ENCODE results near the gene CCDC9. TPM values are rescaled to one million over a fixed set of nuclear protein-coding genes. Genes with fewer than 3 reads are reported as not detected.

CCDC9 gene
- total and polyA plus RNA-seq, 2 of the 13 experiments (the other 11 are each of a cell fraction or from before 2014, with no cell fraction given): 2.9 to 6.3 TPM

- TF ChIP-seq ZNF318 (CRISPR knock-in tag; IDR thresholded peaks at IDR 0.05) (no peak), ZNF629 (CRISPR knock-in tag; conservative IDR thresholded peaks at IDR 0.05) (0 out of 2 replicates have a peak, but pooled peaks have one; percentile 8), BATF2 (CRISPR knock-in tag; IDR thresholded peaks at IDR 0.05) (0 out of 2 replicates have a peak, but pooled peaks have one; percentile 35), SAP130 (CRISPR knock-in tag; IDR thresholded peaks at IDR 0.05; ENCODE audit: low read depth) (peak; percentile 86), HHEX (CRISPR knock-in tag; IDR thresholded peaks at IDR 0.05) (0 out of 2 replicates have a peak, but pooled peaks have one; percentile 13), GZF1 (CRISPR knock-in tag; IDR thresholded peaks at IDR 0.05) (no peak), SCMH1 (CRISPR knock-in tag; IDR thresholded peaks at IDR 0.05; ENCODE audit: borderline replicate concordance) (no peak), MIER3 (CRISPR knock-in tag; IDR thresholded peaks at IDR 0.05; ENCODE audit: borderline replicate concordance) (peak; percentile 71; the same call in 1 of the 2 replicates), ZNF777 (CRISPR knock-in tag; IDR thresholded peaks at IDR 0.05) (no peak), NR2F6 (IDR thresholded peaks at IDR 0.05) (no peak), NR2F6 (CRISPR knock-in tag; IDR thresholded peaks at IDR 0.05) (peak; percentile 53; the same call in 1 of the 2 replicates), NR2F1 (CRISPR knock-in tag; IDR thresholded peaks at IDR 0.05) (0 out of 4 replicates have a peak, but pooled peaks of 1 of the 2 experiments have one; percentile 21), ZNF556 (CRISPR knock-in tag; IDR thresholded peaks at IDR 0.05; ENCODE audit: borderline replicate concordance) (peak; percentile 85; the same call in 1 of the 2 replicates), HES4 (CRISPR knock-in tag; IDR thresholded peaks at IDR 0.05; ENCODE audit: borderline replicate concordance) (no peak), JUN (CRISPR knock-in tag; IDR thresholded peaks at IDR 0.05) (peak; percentile 85), ZNF3 (CRISPR knock-in tag; IDR thresholded peaks at IDR 0.05) (peak; percentile 76; the same call in 1 of the 2 replicates), MXD4 (CRISPR knock-in tag; IDR thresholded peaks at IDR 0.05) (no peak; the same call in none of the 2 replicates), ZNF484 (CRISPR knock-in tag; IDR thresholded peaks at IDR 0.05; ENCODE audit: borderline replicate concordance, low read depth) (no peak), HINFP (CRISPR knock-in tag; IDR thresholded peaks at IDR 0.05; ENCODE audit: low read depth) (0 out of 2 replicates have a peak, but pooled peaks have one; percentile 44), CREBL2 (CRISPR knock-in tag; IDR thresholded peaks at IDR 0.05; ENCODE audit: borderline replicate concordance) (peak; percentile 32; the same call in 1 of the 2 replicates)
Observed at GRCh38 chr19:47243776-47244547, 12.4 kb upstream of the CCDC9 start (continued).
